Panc1 (cell line): ENCODE results near the gene SOX1.

ENCODE experiments used
- POLR2AphosphoS5 ChIP-seq: IDR thresholded peaks from 2 replicates; pipeline ENCODE4 v1.6.1; 2012; ENCODE audit warnings: mild to moderate bottlenecking, low read depth, low read length, moderate library complexity
- SIN3A ChIP-seq: IDR thresholded peaks from 2 replicates; pipeline ENCODE4 v1.6.1; 2012; ENCODE audit warnings: low read depth, mild to moderate bottlenecking, low read length, moderate library complexity, borderline replicate concordance; ENCODE audit not compliant: insufficient read depth
- TCF7L2 ChIP-seq: IDR thresholded peaks from 2 replicates; pipeline ENCODE4 v1.6.1; 2011; ENCODE audit warnings: mild to moderate bottlenecking, low read depth, low read length, inconsistent platforms
- TF ChIP-seq, protein P1 (sequence below), 2 experiments: IDR thresholded peaks; 2 replicates each; pipeline ENCODE4 v1.6.1; 2011 to 2012; ENCODE audit warnings: low read depth in 2 of 2, control low read depth in 1 of 2, low read length in 1 of 2, mild to moderate bottlenecking in 1 of 2, moderate library complexity in 1 of 2; ENCODE audit not compliant: insufficient read depth in 1 of 2
- TF ChIP-seq, protein P2 (sequence below): fragments of 450-650 bp; IDR thresholded peaks from 2 replicates; pipeline ENCODE4 v1.5.1; 2017; ENCODE audit warnings: mild to moderate bottlenecking

- TF ChIP-seq, protein P1, sequence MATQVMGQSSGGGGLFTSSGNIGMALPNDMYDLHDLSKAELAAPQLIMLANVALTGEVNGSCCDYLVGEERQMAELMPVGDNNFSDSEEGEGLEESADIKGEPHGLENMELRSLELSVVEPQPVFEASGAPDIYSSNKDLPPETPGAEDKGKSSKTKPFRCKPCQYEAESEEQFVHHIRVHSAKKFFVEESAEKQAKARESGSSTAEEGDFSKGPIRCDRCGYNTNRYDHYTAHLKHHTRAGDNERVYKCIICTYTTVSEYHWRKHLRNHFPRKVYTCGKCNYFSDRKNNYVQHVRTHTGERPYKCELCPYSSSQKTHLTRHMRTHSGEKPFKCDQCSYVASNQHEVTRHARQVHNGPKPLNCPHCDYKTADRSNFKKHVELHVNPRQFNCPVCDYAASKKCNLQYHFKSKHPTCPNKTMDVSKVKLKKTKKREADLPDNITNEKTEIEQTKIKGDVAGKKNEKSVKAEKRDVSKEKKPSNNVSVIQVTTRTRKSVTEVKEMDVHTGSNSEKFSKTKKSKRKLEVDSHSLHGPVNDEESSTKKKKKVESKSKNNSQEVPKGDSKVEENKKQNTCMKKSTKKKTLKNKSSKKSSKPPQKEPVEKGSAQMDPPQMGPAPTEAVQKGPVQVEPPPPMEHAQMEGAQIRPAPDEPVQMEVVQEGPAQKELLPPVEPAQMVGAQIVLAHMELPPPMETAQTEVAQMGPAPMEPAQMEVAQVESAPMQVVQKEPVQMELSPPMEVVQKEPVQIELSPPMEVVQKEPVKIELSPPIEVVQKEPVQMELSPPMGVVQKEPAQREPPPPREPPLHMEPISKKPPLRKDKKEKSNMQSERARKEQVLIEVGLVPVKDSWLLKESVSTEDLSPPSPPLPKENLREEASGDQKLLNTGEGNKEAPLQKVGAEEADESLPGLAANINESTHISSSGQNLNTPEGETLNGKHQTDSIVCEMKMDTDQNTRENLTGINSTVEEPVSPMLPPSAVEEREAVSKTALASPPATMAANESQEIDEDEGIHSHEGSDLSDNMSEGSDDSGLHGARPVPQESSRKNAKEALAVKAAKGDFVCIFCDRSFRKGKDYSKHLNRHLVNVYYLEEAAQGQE (IDR thresholded peaks at IDR 0.05; ENCODE audit: insufficient read depth in 1 of 2, low read depth in 2 of 2, low read length in 1 of 2), result no peak
- TF ChIP-seq, protein P2, sequence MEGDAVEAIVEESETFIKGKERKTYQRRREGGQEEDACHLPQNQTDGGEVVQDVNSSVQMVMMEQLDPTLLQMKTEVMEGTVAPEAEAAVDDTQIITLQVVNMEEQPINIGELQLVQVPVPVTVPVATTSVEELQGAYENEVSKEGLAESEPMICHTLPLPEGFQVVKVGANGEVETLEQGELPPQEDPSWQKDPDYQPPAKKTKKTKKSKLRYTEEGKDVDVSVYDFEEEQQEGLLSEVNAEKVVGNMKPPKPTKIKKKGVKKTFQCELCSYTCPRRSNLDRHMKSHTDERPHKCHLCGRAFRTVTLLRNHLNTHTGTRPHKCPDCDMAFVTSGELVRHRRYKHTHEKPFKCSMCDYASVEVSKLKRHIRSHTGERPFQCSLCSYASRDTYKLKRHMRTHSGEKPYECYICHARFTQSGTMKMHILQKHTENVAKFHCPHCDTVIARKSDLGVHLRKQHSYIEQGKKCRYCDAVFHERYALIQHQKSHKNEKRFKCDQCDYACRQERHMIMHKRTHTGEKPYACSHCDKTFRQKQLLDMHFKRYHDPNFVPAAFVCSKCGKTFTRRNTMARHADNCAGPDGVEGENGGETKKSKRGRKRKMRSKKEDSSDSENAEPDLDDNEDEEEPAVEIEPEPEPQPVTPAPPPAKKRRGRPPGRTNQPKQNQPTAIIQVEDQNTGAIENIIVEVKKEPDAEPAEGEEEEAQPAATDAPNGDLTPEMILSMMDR, result no peak
- TF ChIP-seq SIN3A, result no peak
- TF ChIP-seq POLR2AphosphoS5, result no peak
- TF ChIP-seq TCF7L2, result no peak
Measured at GRCh38 chr13:112059457-112060281, 7.3 kb upstream of the SOX1 start.
